Endodermal cell (in vitro differentiated cells): ENCODE data around the gene NTRK2. TPM values are rescaled to one million over a fixed set of nuclear protein-coding genes. Genes with fewer than 3 reads are reported as not detected.

Source experiments
- DNase-seq: peaks from one replicate; pipeline ENCODE4 v3.0.0-alpha.2; 2017
- H3K27ac ChIP-seq: 2 replicates; pipeline ENCODE4 v1.5.1; 2013; ENCODE audit warnings: mild to moderate bottlenecking, low read depth, low read length, moderate library complexity
- H3K27me3 ChIP-seq: 2 replicates; pipeline ENCODE4 v1.6.1; 2013; ENCODE audit warnings: mild to moderate bottlenecking, low read length, moderate library complexity; ENCODE audit not compliant: insufficient read depth, control insufficient read depth, poor library complexity, severe bottlenecking
- H3K36me3 ChIP-seq: 2 replicates; pipeline ENCODE4 v1.7.0; 2013; ENCODE audit warnings: mild to moderate bottlenecking, low read length, moderate library complexity; ENCODE audit not compliant: control insufficient read depth, insufficient read depth
- H3K4me1 ChIP-seq: one replicate; pipeline ENCODE4 v1.7.0; 2013; ENCODE audit warnings: low read length; ENCODE audit not compliant: control insufficient read depth, insufficient read depth
- H3K4me3 ChIP-seq: 2 replicates; pipeline ENCODE4 v1.5.1; 2013; ENCODE audit warnings: mild to moderate bottlenecking, low read length, moderate library complexity
- H3K9ac ChIP-seq: 2 replicates; pipeline ENCODE4 v1.6.1; 2013; ENCODE audit warnings: mild to moderate bottlenecking, low read length, moderate library complexity; ENCODE audit not compliant: poor library complexity, severe bottlenecking; ENCODE audit errors: extremely low read depth
- H3K9me3 ChIP-seq: 2 replicates; pipeline ENCODE4 v1.6.1; 2013; ENCODE audit warnings: mild to moderate bottlenecking, low read length, moderate library complexity; ENCODE audit not compliant: control insufficient read depth
- H3K27ac Mint-ChIP-seq: 2 replicates; pipeline ENCODE4 v1.8.0; 2020; ENCODE audit warnings: mixed read lengths
- H3K27me3 Mint-ChIP-seq: 2 replicates; pipeline ENCODE4 v1.8.0; 2021; ENCODE audit warnings: mild to moderate bottlenecking, mixed read lengths; ENCODE audit not compliant: insufficient read depth
- H3K36me3 Mint-ChIP-seq: 2 replicates; pipeline ENCODE4 v1.8.0; 2020; ENCODE audit warnings: low read depth, mixed read lengths
- H3K4me1 Mint-ChIP-seq: 2 replicates; pipeline ENCODE4 v1.8.0; 2020; ENCODE audit warnings: mixed read lengths
- H3K4me3 Mint-ChIP-seq: 2 replicates; pipeline ENCODE4 v1.8.0; 2020; ENCODE audit warnings: mild to moderate bottlenecking, moderate library complexity, mixed read lengths
- H3K9me3 Mint-ChIP-seq: 2 replicates; pipeline ENCODE4 v1.8.0; 2020; ENCODE audit warnings: mild to moderate bottlenecking, mixed read lengths
- CTCF ChIP-seq: fragments of 200-600 bp; sonication (generic); conservative IDR thresholded peaks from 2 replicates; pipeline ENCODE4 v1.5.0; 2021; ENCODE audit warnings: antibody characterized with exemption, mild to moderate bottlenecking
- WGBS, 2 experiments: methylation state at CpG; one replicate each; pipeline versions ENCODE4 v1.1.5 to v1.1.7; 2013; ENCODE audit warnings: missing lambda C conversion rate in 2 of 2, mixed read lengths in 1 of 2; ENCODE audit not compliant: insufficient coverage in 1 of 2, insufficient read length in 1 of 2; 5-methylcytosine and 5-hydroxymethylcytosine counted together
- total RNA-seq, 2 donors: library from RNA; stranded (reverse); fragmentation: NEBNext Ultra II Directional in 1 of 2; extraction: Animal tissue kit (Norgen Biotek cat#: 25700) in 1 of 2; gene quantifications; 2 replicates in 1 of 2; 3 replicates in 1 of 2; pipeline ENCODE4 v1.2.1, GENCODE V29; 2021

Gene NTRK2
- total RNA-seq, 2 donors from 2014 or later: 0.09 to 0.18 TPM

- no peak for DNase-seq
- Histone ChIP-seq H3K27me3 (no peaks in the 10 kb centered on the region), H3K9me3 (peaks cover 10% of the 10 kb centered on the region), H3K4me1 (no peaks in the 10 kb centered on the region), H3K9ac (no peak overlapping the region), H3K4me3 (no peak overlapping the region), H3K27ac (no peak overlapping the region), H3K36me3 (no peaks in the 10 kb centered on the region)
- WGBS, 2 experiments: 65% methylated on average over 2 of the region's 2 CpGs; no CpG with 5 or more reads in 1 of the 2 experiments
- Mint-ChIP-seq H3K4me3 (no peak overlapping the region), H3K9me3 (peaks cover 30% of the 10 kb centered on the region), H3K36me3 (peaks cover 1% of the 10 kb centered on the region), H3K4me1 (peaks cover 4% of the 10 kb centered on the region), H3K27ac (no peak overlapping the region), H3K27me3 (peaks cover 60% of the 10 kb centered on the region)
- no peak for TF ChIP-seq CTCF
These were observed 329.1 kb downstream of the NTRK2 start for GRCh38 chr9:84998639-84999038.

- Histone ChIP-seq H3K27me3 (no peaks in the 10 kb centered on the region), H3K27ac (no peak overlapping the region), H3K4me3 (no peak overlapping the region), H3K9ac (no peak overlapping the region), H3K9me3 (peaks cover 10% of the 10 kb centered on the region), H3K4me1 (no peaks in the 10 kb centered on the region), H3K36me3 (no peaks in the 10 kb centered on the region)
- Mint-ChIP-seq H3K27ac (no peak overlapping the region), H3K9me3 (peaks cover 30% of the 10 kb centered on the region), H3K27me3 (peaks cover 56% of the 10 kb centered on the region), H3K4me3 (no peak overlapping the region), H3K4me1 (peaks cover 4% of the 10 kb centered on the region), H3K36me3 (peaks cover 1% of the 10 kb centered on the region)
- no peak for DNase-seq
- TF ChIP-seq CTCF: no peak
- 88 to 94% methylated on average over 6 to 7 of the region's 7 CpGs for WGBS, 2 experiments
These were observed 330.3 kb downstream of the NTRK2 start for GRCh38 chr9:84999788-85000187.

- DNase-seq: no peak
- Histone ChIP-seq H3K27ac (no peak overlapping the region), H3K9ac (no peak overlapping the region), H3K4me3 (no peak overlapping the region), H3K4me1 (no peaks in the 10 kb centered on the region), H3K27me3 (no peaks in the 10 kb centered on the region), H3K36me3 (no peaks in the 10 kb centered on the region), H3K9me3 (peaks cover 10% of the 10 kb centered on the region)
- Mint-ChIP-seq H3K27me3 (peaks cover 45% of the 10 kb centered on the region), H3K9me3 (peaks cover 30% of the 10 kb centered on the region), H3K4me1 (peaks cover 4% of the 10 kb centered on the region), H3K27ac (no peak overlapping the region), H3K36me3 (peaks cover 1% of the 10 kb centered on the region), H3K4me3 (no peak overlapping the region)
- no peak for TF ChIP-seq CTCF
- WGBS, 2 experiments: 88% methylated on average over 1 of the region's 1 CpG; no CpG with 5 or more reads in 1 of the 2 experiments
These were observed 332.4 kb downstream of the NTRK2 start for GRCh38 chr9:85001925-85002324.
